HG02943 (cell line): ENCODE measurements around the gene SACM1L.
"Not testable (repeated sequence)": the region's sequence is repeated elsewhere in the genome, so short reads cannot be mapped to it uniquely, and the experiment has no call there.

Experiments
- ATAC-seq: cut with Tn5 transposase; IDR thresholded peaks from one replicate; pipeline ENCODE4 v1.9.1; 2021; ENCODE audit warnings: mild to moderate bottlenecking, low read depth, moderate library complexity; ENCODE audit not compliant: unreplicated experiment

Gene SACM1L

DNA sequence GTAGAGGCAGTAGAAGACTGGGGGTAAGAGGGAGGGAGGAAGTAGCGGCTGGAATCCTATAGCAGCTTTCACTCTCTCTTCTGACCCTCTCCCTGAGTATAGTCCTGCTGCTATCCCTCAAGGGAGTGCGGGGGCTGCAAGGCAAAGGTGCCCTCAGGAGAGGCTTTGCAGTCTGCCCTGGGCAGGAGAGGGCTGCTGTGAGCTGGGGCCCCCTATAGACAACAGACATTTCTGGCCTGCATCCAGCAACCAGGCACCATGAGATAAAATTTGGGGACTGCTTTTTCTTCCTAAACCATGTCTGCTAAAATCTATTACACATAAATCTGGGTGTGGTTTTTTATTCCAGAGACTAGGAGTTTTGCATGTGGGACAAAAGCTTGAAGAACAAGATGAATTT is 48.0 kb downstream of the SACM1L start:
- no peak for ATAC-seq

DNA sequence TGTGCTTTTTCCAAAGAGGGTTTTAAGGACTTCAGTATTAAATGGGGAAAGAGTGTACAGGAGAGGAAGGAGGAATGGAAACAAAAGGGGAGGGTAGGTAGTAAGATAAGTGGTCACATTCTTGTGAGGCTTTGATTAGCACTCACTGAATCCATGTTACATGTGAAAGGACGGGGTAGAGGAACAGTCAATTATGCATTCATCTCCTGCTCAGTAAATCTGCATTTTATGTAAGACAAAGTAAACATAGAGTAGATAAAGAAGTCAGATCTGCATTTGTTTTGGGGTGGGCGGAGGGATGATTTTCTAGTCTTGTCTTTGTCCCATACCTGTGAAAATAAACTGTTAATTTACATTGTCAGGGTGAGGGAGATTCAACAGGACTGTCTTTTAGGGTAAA is 50.8 kb downstream of the SACM1L start:
- no peak for ATAC-seq

DNA sequence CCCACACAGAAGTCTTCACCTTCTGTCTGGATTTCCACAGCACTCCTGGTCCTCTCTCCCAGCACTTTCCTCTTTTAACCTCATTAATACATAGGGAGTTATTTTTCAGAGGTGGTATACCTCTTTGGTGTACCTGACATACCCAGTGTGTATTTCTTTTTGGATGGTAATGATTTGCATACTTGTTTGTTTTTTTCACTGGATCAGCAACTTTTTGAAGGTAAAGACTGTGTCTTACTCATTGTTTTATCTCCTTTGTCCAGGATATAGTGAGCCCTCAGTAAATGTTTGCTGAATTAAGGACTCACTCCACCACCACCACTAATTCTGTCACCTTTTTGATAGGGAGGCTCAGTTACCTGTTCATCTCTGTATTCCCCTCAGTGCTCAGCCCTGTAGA is 52.1 kb downstream of the SACM1L start:
- no peak for ATAC-seq

DNA sequence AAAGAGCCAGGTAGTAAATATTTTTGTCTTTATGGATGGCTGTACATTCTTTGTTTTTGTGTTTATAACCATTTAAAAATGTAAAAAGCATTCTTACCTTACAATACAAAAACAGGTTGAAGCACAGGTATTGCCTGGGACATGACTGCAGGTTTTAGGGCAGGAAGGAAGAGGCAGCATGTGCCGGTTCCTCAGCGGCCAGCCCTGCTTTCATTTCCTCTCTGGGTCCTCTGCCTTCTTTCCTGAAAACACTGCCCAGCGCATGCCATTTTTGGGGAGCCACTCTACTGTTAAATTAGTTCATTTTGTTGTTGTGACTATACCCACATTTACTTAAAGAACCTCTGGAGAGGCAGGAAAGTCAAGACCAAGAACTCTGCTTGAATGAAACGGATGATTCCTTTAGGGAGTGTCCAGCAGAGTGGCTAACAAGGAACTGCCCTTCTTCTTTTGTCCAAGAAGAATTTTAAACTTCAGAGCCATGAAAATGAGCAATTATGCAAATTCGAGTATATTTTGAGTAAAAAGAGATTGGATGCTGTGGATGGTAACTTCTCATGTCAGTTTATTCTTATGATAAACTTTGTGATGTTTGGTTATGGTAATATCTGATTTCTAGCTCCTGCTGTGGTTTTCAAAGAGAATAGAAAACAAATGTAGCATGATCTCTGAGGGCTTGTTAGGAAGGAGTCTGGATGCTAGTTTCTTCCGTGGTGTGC is 52.7 kb downstream of the SACM1L start:
- no peak for ATAC-seq

DNA sequence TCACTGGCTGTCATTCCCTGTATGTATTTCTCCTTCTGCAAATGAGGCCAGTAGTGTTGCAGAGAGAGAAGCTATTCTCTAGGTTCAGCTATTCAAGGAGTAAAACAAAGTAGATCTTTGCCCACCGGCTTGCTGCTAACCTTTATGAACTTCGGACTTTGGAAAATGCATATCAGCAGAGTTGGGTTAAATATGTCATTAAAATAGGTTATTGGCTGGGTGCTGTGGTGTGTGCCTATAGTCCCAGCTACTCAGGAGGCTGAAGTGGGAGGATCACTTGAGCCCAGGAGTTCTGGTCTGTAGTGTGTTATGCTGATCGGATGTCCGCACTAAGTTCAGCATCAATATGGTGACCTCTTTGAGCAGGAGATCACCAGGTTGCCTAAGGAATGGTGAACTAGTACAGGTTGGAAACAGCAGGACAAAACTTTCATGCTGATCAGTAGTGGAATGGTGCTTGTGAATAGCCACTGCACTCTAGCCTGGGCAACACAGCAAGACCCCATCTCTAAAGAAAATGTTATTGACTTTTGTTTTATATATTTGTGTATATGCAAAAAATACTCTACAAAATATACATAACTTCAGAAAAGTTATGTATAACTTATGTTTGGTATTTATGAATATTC is 53.4 kb downstream of the SACM1L start:
- no peak for ATAC-seq

- ATAC-seq, result no peak
Measured at GRCh38 chr3:45746165-45746776, 57.1 kb downstream of the SACM1L start.

DNA sequence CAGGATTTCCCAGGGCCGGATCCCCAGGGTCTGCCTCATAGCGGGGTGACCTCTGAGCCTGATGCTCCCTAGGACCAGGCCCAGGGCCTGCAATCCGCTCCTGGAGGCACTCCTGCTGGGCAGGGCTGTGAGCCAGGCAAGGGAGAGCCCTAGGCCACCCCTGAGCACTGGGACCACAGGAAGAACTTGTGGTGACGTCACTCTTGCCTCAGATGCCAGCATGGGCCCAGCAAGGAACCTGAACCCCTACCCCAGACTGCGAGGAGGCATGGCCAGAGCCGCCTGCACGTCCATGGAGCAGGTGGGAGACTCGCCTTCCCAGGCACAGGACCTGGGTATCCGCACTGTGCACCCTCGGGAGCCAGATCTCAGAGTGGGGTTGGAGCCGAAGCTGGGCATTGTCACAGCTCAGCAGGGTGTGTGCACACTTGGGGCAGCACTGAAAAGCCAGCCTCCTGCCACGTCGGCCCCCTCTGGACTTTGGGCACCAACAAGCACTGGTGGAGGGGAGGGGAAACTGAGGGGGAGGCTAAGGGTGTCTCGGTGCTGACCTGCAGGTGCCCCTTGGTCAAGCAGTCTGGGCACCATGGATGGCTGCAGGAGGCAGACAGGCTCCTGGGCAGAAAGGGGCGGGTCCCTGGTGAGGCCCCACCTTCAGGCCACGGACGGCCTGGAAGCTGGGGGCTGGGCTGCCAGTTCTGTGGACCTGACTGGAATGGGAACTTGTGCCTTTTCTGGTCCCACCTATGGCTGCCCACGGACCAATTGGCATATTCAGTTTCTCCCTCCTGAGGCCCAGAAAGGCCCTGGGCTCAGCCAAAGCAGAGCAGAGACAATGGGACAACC is 57.8 kb downstream of the SACM1L start:
- no peak for ATAC-seq

GRCh38 chr3:45748068-45748467 is 58.9 kb downstream of the SACM1L start:
- ATAC-seq, result no peak

GRCh38 chr3:45749036-45749600 is 59.9 kb downstream of the SACM1L start:
- ATAC-seq, result not testable (repeated sequence)

DNA sequence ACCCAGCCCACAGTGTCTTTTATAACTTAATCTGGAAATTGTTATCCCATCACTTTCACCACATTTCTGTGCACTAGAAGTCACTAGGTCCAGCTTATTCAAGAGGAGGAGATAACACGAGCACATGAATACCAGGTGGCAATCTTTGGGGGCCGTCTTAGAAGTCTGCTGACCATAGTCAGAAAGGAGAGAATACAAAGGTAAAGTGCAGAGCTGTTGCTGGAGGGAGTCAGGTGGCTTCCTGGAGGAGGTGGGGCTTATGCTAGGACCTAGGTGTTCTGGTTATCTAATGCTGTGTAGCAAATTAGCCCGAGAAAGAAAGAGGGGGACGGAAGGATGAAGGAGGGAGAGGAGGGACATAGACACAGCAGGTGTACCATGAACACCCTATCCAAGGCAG is 60.7 kb downstream of the SACM1L start:
- ATAC-seq, result no peak

DNA sequence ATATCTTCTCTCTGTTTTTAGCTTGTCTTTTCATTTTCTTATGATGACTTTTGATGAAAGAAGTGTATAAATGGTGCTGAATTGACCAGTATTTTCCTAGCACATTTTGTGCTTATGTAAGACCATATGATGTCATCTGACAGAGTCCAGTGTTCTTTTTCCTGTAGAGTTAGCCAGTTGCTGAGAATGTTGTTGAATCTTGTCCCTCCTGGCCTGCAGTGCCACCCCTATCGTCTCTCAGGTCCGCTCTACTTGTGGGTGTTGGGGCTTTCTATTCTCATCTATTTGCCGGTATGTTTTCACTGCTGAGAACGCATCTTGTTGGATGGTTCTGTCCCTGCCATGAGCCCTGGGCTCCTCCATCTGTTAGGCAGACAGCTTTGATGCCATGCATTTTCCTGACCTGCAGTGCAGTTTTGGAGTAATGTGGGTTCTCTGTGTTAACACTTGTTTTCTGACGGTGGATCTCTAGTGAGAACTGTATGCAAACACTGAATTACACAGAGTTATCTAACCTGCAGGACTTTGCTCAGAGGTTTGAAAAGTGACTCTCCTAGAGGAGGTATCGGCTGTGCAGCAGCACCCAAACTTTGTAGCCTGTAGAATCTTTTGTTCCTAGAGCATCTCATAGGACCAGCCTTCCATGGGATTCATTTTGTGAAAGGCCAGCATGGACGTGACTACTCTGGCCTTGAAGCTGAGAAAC is 62.5 kb downstream of the SACM1L start:
- ATAC-seq, result no peak

DNA sequence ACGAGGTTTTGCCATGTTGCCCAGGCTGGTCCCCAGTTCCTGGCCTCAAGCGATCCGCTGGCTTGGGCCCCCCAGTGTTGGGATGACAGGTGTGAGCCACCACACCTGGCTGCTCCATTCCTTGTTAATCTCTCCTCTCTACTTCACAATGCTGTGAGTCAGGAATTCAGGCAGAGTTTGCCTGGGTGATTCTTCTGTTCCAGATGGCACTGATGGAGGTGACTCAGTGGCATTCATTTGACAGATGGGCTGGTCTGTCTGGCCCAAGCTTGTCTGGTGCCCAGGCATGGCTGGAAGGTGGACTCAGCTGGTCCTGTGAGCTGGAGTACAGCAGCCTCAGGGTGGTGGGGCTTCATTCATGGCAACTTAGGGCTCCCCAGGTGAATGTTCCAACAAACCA is 63.9 kb downstream of the SACM1L start:
- no peak for ATAC-seq

- ATAC-seq, result no peak
Measured at GRCh38 chr3:45754461-45754860, 65.3 kb downstream of the SACM1L start.

GRCh38 chr3:45756055-45756454 is 66.9 kb downstream of the SACM1L start:
- ATAC-seq, result no peak

GRCh38 chr3:45757141-45757540 is 67.9 kb downstream of the SACM1L start:
- not testable (repeated sequence) for ATAC-seq

- no peak for ATAC-seq
Measured at GRCh38 chr3:45758871-45759270, 69.7 kb downstream of the SACM1L start.

- no peak for ATAC-seq
Measured at GRCh38 chr3:45759851-45760250, 70.7 kb downstream of the SACM1L start.

DNA sequence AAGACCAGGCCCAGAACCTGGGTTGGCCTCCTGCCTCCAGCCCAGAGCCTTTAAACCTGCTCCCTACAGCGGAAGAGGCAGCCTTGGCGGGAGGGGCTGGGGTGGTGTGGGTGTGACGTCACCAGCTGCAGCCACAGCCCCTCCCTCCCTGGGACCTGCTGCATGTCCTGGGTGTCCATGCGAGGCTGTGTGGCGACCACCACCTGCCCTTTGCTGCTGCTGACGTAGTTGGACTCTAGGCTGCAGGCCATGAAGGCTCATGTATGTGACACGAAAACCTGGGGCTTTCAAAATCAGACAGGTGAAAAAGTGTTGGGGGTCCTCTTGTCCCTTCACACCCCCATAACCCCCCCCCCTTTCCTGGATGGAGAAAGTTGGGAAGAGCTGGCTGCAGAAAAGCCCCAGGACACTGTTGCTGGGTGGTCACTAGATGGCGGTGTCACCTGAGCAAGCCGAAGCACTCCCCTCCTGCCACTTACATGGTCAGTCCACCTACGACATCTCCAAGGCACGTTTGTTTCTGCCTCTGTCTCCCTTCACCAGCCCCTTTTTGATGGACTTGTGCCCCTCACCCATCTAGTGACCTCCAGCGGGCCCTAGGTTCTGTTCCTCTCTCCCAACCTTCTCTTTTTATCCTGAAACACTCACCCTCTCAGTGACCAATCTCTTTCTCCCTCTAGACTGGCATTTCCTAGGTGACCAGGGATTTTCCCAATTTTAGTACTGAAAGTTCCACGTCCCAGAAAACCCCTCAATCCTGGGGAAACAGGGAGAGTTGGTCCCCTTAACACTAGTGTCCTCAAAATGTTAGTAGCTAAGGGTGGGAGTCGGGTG is 71.9 kb downstream of the SACM1L start:
- no peak for ATAC-seq

DNA sequence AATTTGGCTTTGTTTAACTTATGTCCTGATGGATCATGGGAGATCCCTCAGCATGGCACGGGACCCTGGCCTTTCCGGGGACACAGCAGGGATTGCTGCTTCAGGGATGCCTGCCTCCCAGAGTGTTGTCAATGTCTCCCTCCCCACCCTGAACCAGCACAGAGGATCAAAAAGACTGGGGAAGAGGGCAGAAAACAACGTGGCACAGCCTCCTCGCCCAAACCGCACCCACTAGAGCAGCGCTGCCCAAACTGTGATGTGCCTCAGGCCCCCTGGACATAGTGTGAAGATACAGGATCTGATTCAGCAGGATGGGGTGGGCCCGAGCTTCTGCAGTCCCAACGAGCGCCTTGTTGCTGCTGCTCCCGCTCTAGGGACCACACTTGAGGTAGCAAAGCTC is 72.6 kb downstream of the SACM1L start:
- ATAC-seq, result no peak
